Ectodermal cell (in vitro differentiated cells): Measurements from ENCODE around the gene HOXC4.
"Not testable (repeated sequence)": the region's sequence is repeated elsewhere in the genome, so short reads cannot be mapped to it uniquely, and the experiment has no call there.

Source experiments
- H3K27ac ChIP-seq: 2 replicates; pipeline ENCODE4 v1.7.0; 2013; ENCODE audit warnings: mild to moderate bottlenecking, low read depth, low read length; ENCODE audit not compliant: insufficient read depth, poor library complexity, severe bottlenecking
- H3K27me3 ChIP-seq: 2 replicates; pipeline ENCODE4 v1.7.0; 2013; ENCODE audit warnings: mild to moderate bottlenecking, low read length; ENCODE audit not compliant: insufficient read depth, control insufficient read depth, poor library complexity, severe bottlenecking
- H3K36me3 ChIP-seq: one replicate; pipeline ENCODE4 v1.7.0; 2013; ENCODE audit warnings: low read length; ENCODE audit not compliant: control insufficient read depth, insufficient read depth
- H3K4me1 ChIP-seq: one replicate; pipeline ENCODE4 v1.7.0; 2013; ENCODE audit warnings: low read length; ENCODE audit not compliant: control insufficient read depth, insufficient read depth
- H3K4me3 ChIP-seq: 2 replicates; pipeline ENCODE4 v1.7.0; 2013; ENCODE audit warnings: low read depth, low read length, control low read depth; ENCODE audit not compliant: insufficient read depth
- H3K9me3 ChIP-seq: 2 replicates; pipeline ENCODE4 v1.7.0; 2013; ENCODE audit warnings: mild to moderate bottlenecking, low read length, moderate library complexity; ENCODE audit not compliant: control insufficient read depth
- WGBS, 2 experiments: methylation state at CpG; one replicate each; pipeline ENCODE4 v1.1.7; 2013; ENCODE audit warnings: missing lambda C conversion rate in 2 of 2; 5-methylcytosine and 5-hydroxymethylcytosine counted together

Gene HOXC4

DNA sequence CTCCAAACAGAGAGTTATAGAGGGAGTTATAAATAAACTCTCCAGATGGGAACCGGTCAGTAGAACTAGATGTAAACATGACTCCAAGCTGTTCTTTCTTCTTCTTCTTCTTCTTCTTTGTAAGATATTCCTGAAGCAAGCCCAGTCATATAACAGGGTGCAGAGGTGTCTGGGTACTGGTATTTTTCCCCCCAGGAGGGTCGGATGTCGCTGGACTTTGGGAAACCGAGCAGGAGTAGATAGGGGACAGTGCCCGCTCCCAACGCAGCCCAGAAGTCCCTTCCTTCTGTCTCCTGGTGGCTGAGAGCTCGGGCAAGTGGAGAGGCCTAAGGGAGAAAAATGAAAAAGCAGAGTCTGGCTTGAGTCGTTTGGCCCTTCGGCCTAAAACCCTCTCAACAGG, 25.5 kb downstream of the HOXC4 start:
- H3K36me3 ChIP-seq, H3K9me3 ChIP-seq, H3K4me3 ChIP-seq, H3K27ac ChIP-seq, H3K4me1 ChIP-seq: not testable (repeated sequence)
- H3K27me3 ChIP-seq = peaks cover 100% of the 10 kb centered on the region
- WGBS, 2 experiments = 4 to 6% methylated on average over 8 to 9 of the region's 9 CpGs

- H3K4me3 ChIP-seq, H3K4me1 ChIP-seq, H3K27ac ChIP-seq, H3K9me3 ChIP-seq, H3K36me3 ChIP-seq: not testable (repeated sequence)
- peaks cover 100% of the 10 kb centered on the region for H3K27me3 ChIP-seq
- 5 to 7% methylated on average over 17 of the region's 19 CpGs for WGBS, 2 experiments
Measured at GRCh38 chr12:54080008-54080924, 26.6 kb downstream of the HOXC4 start.

DNA sequence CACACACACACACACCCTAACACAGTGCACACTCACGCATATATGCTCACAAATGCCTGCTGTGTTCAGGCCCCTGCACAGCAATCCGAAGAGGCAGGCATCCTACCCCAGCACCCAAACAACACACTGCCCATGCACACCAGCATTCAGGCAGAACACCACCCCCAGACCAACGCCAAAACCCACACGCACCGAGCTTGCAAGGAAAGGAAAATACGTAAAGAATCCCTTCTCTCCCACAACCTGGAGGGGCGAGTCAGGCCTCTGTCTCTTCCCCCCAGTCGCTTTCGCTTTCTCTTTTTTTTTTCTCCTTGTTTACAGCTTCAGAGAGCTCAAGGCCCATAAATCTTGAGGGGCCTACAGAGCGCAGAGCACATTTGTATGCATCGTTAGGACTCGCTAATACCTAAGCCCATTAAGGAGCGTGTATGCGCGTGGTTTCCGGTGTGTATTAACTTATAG, 27.4 kb downstream of the HOXC4 start:
- not testable (repeated sequence) for H3K9me3 ChIP-seq, H3K27ac ChIP-seq, H3K4me3 ChIP-seq, H3K36me3 ChIP-seq, H3K4me1 ChIP-seq
- H3K27me3 ChIP-seq = peaks cover 100% of the 10 kb centered on the region
- 0 to 2% methylated on average over 10 of the region's 16 CpGs for WGBS, 2 experiments

DNA sequence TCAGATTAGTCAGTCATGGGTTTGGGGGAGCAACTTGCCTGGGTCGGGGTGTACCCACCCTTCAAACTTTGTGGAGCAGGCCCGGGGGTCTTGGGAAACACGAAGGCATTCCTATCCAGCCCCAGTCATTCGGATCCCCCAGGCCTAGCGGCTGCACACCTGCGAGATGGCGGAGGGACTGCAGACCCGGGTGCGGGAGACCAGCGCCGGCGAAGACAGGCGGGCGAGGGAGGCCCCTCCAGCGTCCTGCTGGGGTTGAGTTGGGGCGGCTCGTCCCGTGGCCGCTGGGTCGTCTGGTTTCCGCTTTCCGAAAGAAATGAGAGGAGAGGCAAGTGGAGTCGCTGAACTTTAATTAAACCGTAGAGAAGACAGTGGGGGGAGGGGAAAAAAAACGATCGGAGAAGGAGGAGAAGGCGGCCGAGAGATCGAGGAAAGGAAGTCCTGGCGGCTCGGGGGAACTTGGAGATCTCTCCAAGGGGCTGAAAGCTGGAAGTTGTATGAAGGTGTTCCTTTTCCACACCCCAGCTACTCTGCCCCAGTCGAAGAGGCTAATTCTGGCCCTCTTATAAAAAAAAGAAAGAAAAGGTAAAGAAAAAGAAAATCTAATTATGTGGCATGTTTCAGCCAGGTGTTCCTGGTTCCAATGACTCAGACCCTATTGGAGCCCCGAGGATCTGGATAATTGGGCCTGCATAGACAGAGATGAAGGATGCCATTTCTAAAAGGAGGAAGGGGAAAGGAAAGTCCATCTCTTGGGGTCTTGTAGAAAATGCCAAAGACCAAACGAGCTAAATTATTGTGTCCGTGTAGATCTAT, 28.2 kb downstream of the HOXC4 start:
- not testable (repeated sequence) for H3K9me3 ChIP-seq, H3K36me3 ChIP-seq, H3K27ac ChIP-seq, H3K4me3 ChIP-seq, H3K4me1 ChIP-seq
- WGBS, 2 experiments = 2% methylated on average over 34 to 35 of the region's 35 CpGs
- H3K27me3 ChIP-seq = peaks cover 100% of the 10 kb centered on the region

- Histone ChIP-seq H3K4me3 (no peak overlapping the region), H3K27me3 (peaks cover 100% of the 10 kb centered on the region), H3K4me1 (no peaks in the 10 kb centered on the region), H3K36me3 (no peaks in the 10 kb centered on the region), H3K9me3 (no peaks in the 10 kb centered on the region), H3K27ac (no peak overlapping the region)
- 0 to 1% methylated on average over 35 to 36 of the region's 36 CpGs for WGBS, 2 experiments
Measured at GRCh38 chr12:54082397-54082892, 28.8 kb downstream of the HOXC4 start.

DNA sequence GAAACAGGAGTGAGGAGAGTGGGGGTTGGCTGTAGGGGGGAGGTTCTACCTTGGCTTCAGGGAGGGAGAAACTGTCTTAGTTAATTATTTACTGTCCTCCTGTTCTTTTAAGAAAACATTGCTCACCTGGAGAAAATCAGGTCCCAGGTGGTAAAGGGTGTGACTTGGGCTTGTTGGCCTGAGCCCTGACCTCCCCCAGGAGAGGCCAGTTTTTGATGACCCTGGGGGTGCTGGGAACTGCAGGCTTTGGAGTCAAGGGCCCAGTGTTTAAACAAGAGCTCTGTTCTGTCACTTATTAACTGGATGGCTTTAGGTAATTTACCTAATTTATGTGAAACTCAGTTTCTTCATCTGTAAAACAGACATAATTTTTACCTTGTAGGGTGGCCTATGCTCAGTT, 34.4 kb downstream of the HOXC4 start:
- H3K27me3 ChIP-seq = peaks cover 99% of the 10 kb centered on the region
- not testable (repeated sequence) for H3K9me3 ChIP-seq, H3K4me3 ChIP-seq, H3K36me3 ChIP-seq, H3K4me1 ChIP-seq, H3K27ac ChIP-seq

DNA sequence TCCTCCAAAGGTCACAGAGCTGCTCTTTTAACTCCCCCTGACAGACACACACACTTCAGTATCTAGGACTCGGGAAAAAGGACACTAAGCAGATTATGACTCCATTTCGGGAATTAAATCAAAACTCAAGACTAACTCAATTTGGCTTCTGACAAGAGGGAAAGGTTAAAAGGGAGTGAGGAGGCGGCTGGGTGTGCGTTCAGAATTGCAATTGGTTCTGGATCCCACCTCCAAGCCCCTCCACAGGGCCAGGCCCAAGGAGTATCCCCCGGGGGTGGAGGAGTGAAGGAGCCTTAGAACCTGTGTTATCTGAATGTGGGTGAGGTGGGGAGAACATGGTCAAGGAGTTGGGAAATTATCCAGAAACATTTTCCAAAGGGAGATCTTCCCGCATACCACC, 35.8 kb downstream of the HOXC4 start:
- 67 to 73% methylated on average over 4 to 5 of the region's 6 CpGs for WGBS, 2 experiments
- not testable (repeated sequence) for H3K36me3 ChIP-seq, H3K4me1 ChIP-seq, H3K27ac ChIP-seq, H3K4me3 ChIP-seq, H3K9me3 ChIP-seq
- H3K27me3 ChIP-seq = peaks cover 98% of the 10 kb centered on the region

- H3K4me1 ChIP-seq, H3K9me3 ChIP-seq, H3K4me3 ChIP-seq, H3K36me3 ChIP-seq, H3K27ac ChIP-seq: not testable (repeated sequence)
- peaks cover 90% of the 10 kb centered on the region for H3K27me3 ChIP-seq
- 1 to 3% methylated on average over 32 to 37 of the region's 37 CpGs for WGBS, 2 experiments
Measured at GRCh38 chr12:54090312-54090711, 36.7 kb downstream of the HOXC4 start.

- H3K27me3 ChIP-seq = peaks cover 81% of the 10 kb centered on the region
Measured at GRCh38 chr12:54092943-54093342, 39.3 kb downstream of the HOXC4 start.

DNA sequence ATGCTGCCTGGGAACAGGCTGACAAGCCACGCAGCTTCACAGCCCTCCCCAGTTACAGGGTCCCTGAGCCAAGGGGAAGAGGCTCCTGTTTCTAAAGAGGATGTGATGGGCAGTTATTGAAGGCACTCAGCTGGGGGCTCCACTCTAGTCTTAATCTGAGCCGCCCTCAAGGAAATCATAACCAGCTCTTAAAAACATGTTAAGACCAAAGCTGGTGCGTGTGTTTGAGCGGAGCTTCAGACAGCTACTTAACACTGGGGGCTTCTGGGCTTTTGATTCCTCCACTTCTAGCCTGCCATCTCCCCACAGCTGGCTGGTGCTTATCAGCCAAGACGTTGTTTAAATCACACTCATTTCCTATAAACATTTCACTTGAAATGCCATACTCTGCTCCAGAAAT, 42.3 kb downstream of the HOXC4 start:
- not testable (repeated sequence) for H3K36me3 ChIP-seq, H3K4me1 ChIP-seq, H3K27ac ChIP-seq, H3K4me3 ChIP-seq, H3K9me3 ChIP-seq
- H3K27me3 ChIP-seq = peaks cover 70% of the 10 kb centered on the region
- 58 to 65% methylated on average over 5 of the region's 5 CpGs for WGBS, 2 experiments

More at GRCh38 chr12:54092943-54093342, 39.3 kb downstream of the HOXC4 start:
- H3K4me1 ChIP-seq, H3K27ac ChIP-seq, H3K9me3 ChIP-seq, H3K4me3 ChIP-seq, H3K36me3 ChIP-seq: not testable (repeated sequence)
- 65% methylated on average over 1 to 2 of the region's 2 CpGs for WGBS, 2 experiments
